PC-9 (cell line): ENCODE results near the gene PCDHGA6. TPM values are rescaled to one million over a fixed set of nuclear protein-coding genes. Genes with fewer than 3 reads are reported as not detected.
A peak's percentile ranks its signal among the peaks of the same experiment; 100 is the strongest.
"Not testable (repeated sequence)": the region's sequence is repeated elsewhere in the genome, so short reads cannot be mapped to it uniquely, and the experiment has no call there.

Experiments
- BruUV-seq: library from RNA; stranded (reverse); fragments of 400-500 nt; replicated peaks from 2 replicates; lab custom pipeline; 2021; lab: Mats Ljungman, UMichigan
- CTCF ChIA-PET: fragments of 300-600 bp; sonication (Branson Sonifier 250); formaldehyde crosslinking; loops from one replicate; lab custom pipeline; 2022; ENCODE audit warnings: antibody characterized with exemption; lab: Charles Lee
- POLR2A ChIA-PET: fragments of 300-600 bp; sonication (Branson Sonifier 250); formaldehyde crosslinking; loops from one replicate; lab custom pipeline; 2022; ENCODE audit warnings: antibody characterized with exemption; ENCODE audit not compliant: unreplicated experiment; lab: Charles Lee
- DNase-seq, 2 experiments: peaks; one replicate each; pipeline versions ENCODE4 v3.0.0 to v3.0.0-alpha.2; 2015 to 2022; ENCODE audit warnings: mixed read lengths in 1 of 2
- H2AFZ ChIP-seq: fragments of 200-600 bp; sonication (generic); 2 replicates; pipeline ENCODE4 v1.8.1; 2017; ENCODE audit warnings: antibody characterized with exemption
- H3F3A ChIP-seq: fragments of 200-600 bp; sonication (generic); 2 replicates; pipeline ENCODE4 v1.8.1; 2017; ENCODE audit warnings: antibody characterized with exemption, mild to moderate bottlenecking, low read depth; ENCODE audit not compliant: insufficient read depth
- H3K27ac ChIP-seq: fragments of 200-600 bp; sonication (generic); 2 replicates; pipeline ENCODE4 v1.6.1; 2016; ENCODE audit warnings: mixed run types
- H3K27me3 ChIP-seq: fragments of 200-600 bp; sonication (generic); 2 replicates; pipeline ENCODE4 v1.6.1; 2016; ENCODE audit warnings: low read depth, mixed run types; ENCODE audit not compliant: insufficient read depth
- H3K36me3 ChIP-seq: fragments of 200-600 bp; sonication (generic); 2 replicates; pipeline ENCODE4 v1.6.1; 2016; ENCODE audit warnings: low read depth, mixed run types
- H3K4me1 ChIP-seq: fragments of 200-600 bp; sonication (generic); replicated peaks from 2 replicates; pipeline ENCODE4 v1.6.1; 2016; ENCODE audit warnings: mixed run types; ENCODE audit not compliant: insufficient read depth
- H3K4me2 ChIP-seq: fragments of 200-600 bp; sonication (generic); 2 replicates; pipeline ENCODE4 v1.6.1; 2017; ENCODE audit warnings: mixed run types
- H3K4me3 ChIP-seq: fragments of 200-600 bp; sonication (generic); 2 replicates; pipeline ENCODE4 v1.6.1; 2016; ENCODE audit warnings: mixed run types
- H3K79me2 ChIP-seq: fragments of 200-600 bp; sonication (generic); 2 replicates; pipeline ENCODE4 v1.6.1; 2017; ENCODE audit warnings: low read depth, mixed run types
- H3K9me2 ChIP-seq: fragments of 200-600 bp; sonication (generic); 2 replicates; pipeline ENCODE4 v1.8.1; 2017; ENCODE audit warnings: mild to moderate bottlenecking; ENCODE audit not compliant: insufficient read depth
- H3K9me3 ChIP-seq: fragments of 200-600 bp; sonication (generic); 2 replicates; pipeline ENCODE4 v1.8.1; 2016; ENCODE audit warnings: low read depth; ENCODE audit not compliant: insufficient read depth
- H4K20me1 ChIP-seq: fragments of 200-600 bp; sonication (generic); 2 replicates; pipeline ENCODE4 v1.8.1; 2017; ENCODE audit not compliant: insufficient read depth
- CTCF ChIP-seq: fragments of 200-600 bp; sonication (generic); conservative IDR thresholded peaks from 2 replicates; pipeline ENCODE4 v1.6.1; 2017; ENCODE audit warnings: mixed run types, antibody characterized with exemption, mild to moderate bottlenecking, moderate library complexity
- EZH2 ChIP-seq: fragments of 200-600 bp; sonication (generic); IDR thresholded peaks from 2 replicates; pipeline ENCODE4 v1.8.0; 2017; ENCODE audit warnings: antibody characterized with exemption, low read depth
- intact Hi-C: fragments of 100-400 bp; cut with micrococcal nuclease; formaldehyde crosslinking; loops from one replicate; pipeline ENCODE4 v1.10.0; 2022; ENCODE audit not compliant: unreplicated experiment
- total RNA-seq: library from RNA; stranded (reverse); gene quantifications from 2 replicates; pipeline ENCODE4 v1.2.3, GENCODE V29; 2021

PCDHGA6 gene
- total RNA-seq, 1 experiment from 2014 or later, result 0.17 TPM

GRCh38 chr5:141403387-141403786, 29.7 kb downstream of the PCDHGA6 start:
- Histone ChIP-seq H3K9me2 (no peaks in the 10 kb centered on the region), H3K27me3 (peaks cover 56% of the 10 kb centered on the region), H2AFZ (no peak overlapping the region), H3K4me2 (no peak overlapping the region), H3K4me1 (no peaks in the 10 kb centered on the region), H3K9me3 (no peaks in the 10 kb centered on the region), H3K27ac (no peak overlapping the region), H3F3A (no peaks in the 10 kb centered on the region), H4K20me1 (no peaks in the 10 kb centered on the region), H3K79me2 (no peaks in the 10 kb centered on the region), H3K4me3 (no peak overlapping the region), H3K36me3 (no peaks in the 10 kb centered on the region)
- no TSS peak for BruUV-seq
- POLR2A ChIA-PET, result interaction anchor here (0.7 kb wide), 1 partner anchor 137 kb away, joined by 4 read pairs; no protein-coding TSS in a partner anchor
- intact Hi-C loops, result no loop called here
- TF ChIP-seq CTCF (no peak), EZH2 (no peak)
- CTCF ChIA-PET, result interaction anchor here (0.6 kb wide), 1 partner anchor 73 kb away, joined by 3 read pairs; the partner anchor contains the start of gene PCDHGA1
- no peak for DNase-seq

- not testable (repeated sequence) for H3K4me3 ChIP-seq
Observed at GRCh38 chr5:141407790-141408505, 34.3 kb downstream of the PCDHGA6 start, which contains the start of gene PCDHGB6. Gene PCDHGB6 (plus strand): TSS chr5:141408021. CDS start chr5:141408203, 182 bp downstream.

More at GRCh38 chr5:141407790-141408505, 34.3 kb downstream of the PCDHGA6 start, which contains the start of gene PCDHGB6:
- H3K9me3 ChIP-seq, H3K4me1 ChIP-seq, H3K9me2 ChIP-seq, H3K36me3 ChIP-seq, intact Hi-C loops, H3F3A ChIP-seq, H3K79me2 ChIP-seq, BruUV-seq, POLR2A ChIA-PET, H3K27ac ChIP-seq, H2AFZ ChIP-seq, H3K4me2 ChIP-seq, H4K20me1 ChIP-seq: not testable (repeated sequence)
- TF ChIP-seq CTCF, result peak; percentile 59
- peak in 1 of 2 experiments; percentile 21 for DNase-seq
- H3K27me3 ChIP-seq, result peaks cover 37% of the 10 kb centered on the region; the same call in 1 of the 2 replicates
- CTCF ChIA-PET, result interaction anchor here (0.6 to 1.7 kb wide), 2 partner anchors 153 to 156 kb away, joined by 4 to 5 read pairs; no protein-coding TSS in a partner anchor
